Measurements from ENCODE around the gene MGAT1. TPM values are rescaled to one million over a fixed set of nuclear protein-coding genes. Genes with fewer than 3 reads are reported as not detected.
"Not testable (repeated sequence)": the region's sequence is repeated elsewhere in the genome, so short reads cannot be mapped to it uniquely, and the experiment has no call there.

MGAT1 gene
- total and polyA plus RNA-seq, 2 experiments from 2014 or later: 65.6 to 67.6 TPM

- Histone ChIP-seq H3K4me3 (no peak overlapping the region), H3K27me3 (no peaks in the 10 kb centered on the region), H3K9me3 (ENCODE audit: low read depth) (no peaks in the 10 kb centered on the region), H3K36me3 (peaks cover 12% of the 10 kb centered on the region), H3K4me1 (ENCODE audit: low read depth) (no peaks in the 10 kb centered on the region), H3K27ac (no peak overlapping the region)
- no peak for DNase-seq (ENCODE audit: low read depth in 1 of 2, low spot score in 1 of 2)
- TF ChIP-seq CTCF (IDR thresholded peaks at IDR 0.05; ENCODE audit: low read depth, low read length): no peak
Measured at GRCh38 chr5:180791611-180792213, 10.9 kb downstream of the MGAT1 start.

GRCh38 chr5:180790524-180790923, 12.1 kb downstream of the MGAT1 start:
- H3K4me3 ChIP-seq: no peak overlapping the region
- H3K9me3 ChIP-seq (ENCODE audit: low read depth): no peaks in the 10 kb centered on the region
- H3K27me3 ChIP-seq: no peaks in the 10 kb centered on the region
- no peak for TF ChIP-seq CTCF (IDR thresholded peaks at IDR 0.05; ENCODE audit: low read depth, low read length)
- H3K4me1 ChIP-seq (ENCODE audit: low read depth): peaks cover 7% of the 10 kb centered on the region
- no peak for DNase-seq (ENCODE audit: low read depth in 1 of 2, low spot score in 1 of 2)
- peaks cover 12% of the 10 kb centered on the region for H3K36me3 ChIP-seq
- H3K27ac ChIP-seq: no peak overlapping the region

- H3K27me3 ChIP-seq: no peaks in the 10 kb centered on the region
- peaks cover 12% of the 10 kb centered on the region for H3K36me3 ChIP-seq
- no peak for TF ChIP-seq CTCF (IDR thresholded peaks at IDR 0.05; ENCODE audit: low read depth, low read length)
- H3K27ac ChIP-seq: no peak overlapping the region
- H3K4me3 ChIP-seq: no peak overlapping the region
- no peaks in the 10 kb centered on the region for H3K9me3 ChIP-seq (ENCODE audit: low read depth)
- peaks cover 11% of the 10 kb centered on the region for H3K4me1 ChIP-seq (ENCODE audit: low read depth)
- DNase-seq (ENCODE audit: low read depth in 1 of 2, low spot score in 1 of 2): no peak
Measured at GRCh38 chr5:180790020-180790419, 12.6 kb downstream of the MGAT1 start.

- not testable (repeated sequence) for H3K27ac ChIP-seq; DNase-seq (ENCODE audit: low read depth in 1 of 2, low spot score in 1 of 2); H3K4me3 ChIP-seq
Measured at GRCh38 chr5:180788651-180789410, 13.8 kb downstream of the MGAT1 start.

GRCh38 chr5:180787711-180788431, 14.7 kb downstream of the MGAT1 start:
- H3K27ac ChIP-seq: no peak overlapping the region
- no peak for TF ChIP-seq CTCF (IDR thresholded peaks at IDR 0.05; ENCODE audit: low read depth, low read length)

More at GRCh38 chr5:180788651-180789410, 13.8 kb downstream of the MGAT1 start:
- Histone ChIP-seq H3K4me1 (ENCODE audit: low read depth) (peaks cover 11% of the 10 kb centered on the region), H3K36me3 (peaks cover 12% of the 10 kb centered on the region)
- not testable (repeated sequence) for H3K27me3 ChIP-seq; H3K9me3 ChIP-seq (ENCODE audit: low read depth)

More at GRCh38 chr5:180787711-180788431, 14.7 kb downstream of the MGAT1 start:
- H3K4me1 ChIP-seq (ENCODE audit: low read depth): peaks cover 11% of the 10 kb centered on the region
- H3K4me3 ChIP-seq: no peak overlapping the region
- no peaks in the 10 kb centered on the region for H3K27me3 ChIP-seq
- peak in 1 of 2 donors; percentile 30 for DNase-seq (ENCODE audit: low read depth in 1 of 2, low spot score in 1 of 2)
- no peaks in the 10 kb centered on the region for H3K9me3 ChIP-seq (ENCODE audit: low read depth)
- peaks cover 12% of the 10 kb centered on the region for H3K36me3 ChIP-seq

Data from cardiac muscle cell (in vitro differentiated cells and primary cell).